Chondrocyte (in vitro differentiated cells): Measurements from ENCODE around the gene COL6A1. TPM values are rescaled to one million over a fixed set of nuclear protein-coding genes. Genes with fewer than 3 reads are reported as not detected.
"Not testable (repeated sequence)": the region's sequence is repeated elsewhere in the genome, so short reads cannot be mapped to it uniquely, and the experiment has no call there.

Source experiments
- DNase-seq: peaks from one replicate; pipeline ENCODE4 v3.0.0; 2021; ENCODE audit warnings: mixed read lengths, low spot score
- H3K27ac Mint-ChIP-seq: one replicate; pipeline ENCODE4 v1.8.0; 2021; ENCODE audit warnings: mild to moderate bottlenecking, moderate library complexity, mixed read lengths; ENCODE audit not compliant: unreplicated experiment
- H3K27me3 Mint-ChIP-seq: 2 replicates; pipeline ENCODE4 v1.8.0; 2021; ENCODE audit warnings: low read depth, mixed read lengths
- H3K36me3 Mint-ChIP-seq: 2 replicates; pipeline ENCODE4 v1.8.0; 2021; ENCODE audit warnings: low read depth, mixed read lengths
- H3K4me1 Mint-ChIP-seq: 2 replicates; pipeline ENCODE4 v1.8.0; 2021; ENCODE audit warnings: low read depth, mild to moderate bottlenecking, mixed read lengths
- H3K4me3 Mint-ChIP-seq: one replicate; pipeline ENCODE4 v1.8.0; 2021; ENCODE audit warnings: mild to moderate bottlenecking, moderate library complexity, mixed read lengths; ENCODE audit not compliant: unreplicated experiment
- H3K9me3 Mint-ChIP-seq: 2 replicates; pipeline ENCODE4 v1.8.0; 2021; ENCODE audit warnings: low read depth, mixed read lengths
- CTCF ChIP-seq: fragments of 200-600 bp; sonication (generic); IDR thresholded peaks from 2 replicates; pipeline ENCODE4 v1.5.0; 2021; ENCODE audit warnings: antibody characterized with exemption, mild to moderate bottlenecking, moderate library complexity
- total RNA-seq: library from RNA; stranded (reverse); gene quantifications from 3 replicates; pipeline ENCODE4 v1.2.1, GENCODE V29; 2021

COL6A1 gene
- total RNA-seq, 1 donor from 2014 or later, result 1,052 TPM

GRCh38 chr21:46004168-46004861, 22.7 kb downstream of the COL6A1 start:
- no peaks in the 10 kb centered on the region for H3K27me3 Mint-ChIP-seq
- no peaks in the 10 kb centered on the region for H3K4me1 Mint-ChIP-seq
- no peak for TF ChIP-seq CTCF
- H3K9me3 Mint-ChIP-seq, result peaks cover 3% of the 10 kb centered on the region
- peaks cover 17% of the 10 kb centered on the region for H3K36me3 Mint-ChIP-seq
- H3K27ac Mint-ChIP-seq, result no peak overlapping the region
- H3K4me3 Mint-ChIP-seq, result no peak overlapping the region
- DNase-seq, result peak; percentile 84

- Mint-ChIP-seq H3K9me3 (peaks cover 3% of the 10 kb centered on the region), H3K36me3 (peaks cover 15% of the 10 kb centered on the region), H3K4me3 (no peak overlapping the region), H3K4me1 (no peaks in the 10 kb centered on the region), H3K27ac (peak overlapping the region; percentile 59), H3K27me3 (no peaks in the 10 kb centered on the region)
- DNase-seq, result peak; percentile 70
- TF ChIP-seq CTCF, result no peak
Measured at GRCh38 chr21:46005081-46005480, 23.5 kb downstream of the COL6A1 start.

- Mint-ChIP-seq H3K4me3 (no peak overlapping the region), H3K9me3 (peaks cover 3% of the 10 kb centered on the region), H3K27ac (no peak overlapping the region), H3K27me3 (no peaks in the 10 kb centered on the region), H3K4me1 (no peaks in the 10 kb centered on the region), H3K36me3 (peaks cover 15% of the 10 kb centered on the region)
- DNase-seq, result peak; percentile 72
- TF ChIP-seq CTCF, result no peak
Measured at GRCh38 chr21:46005481-46005881, 23.9 kb downstream of the COL6A1 start.

- H3K36me3 Mint-ChIP-seq, result peaks cover 15% of the 10 kb centered on the region
- H3K27me3 Mint-ChIP-seq, H3K27ac Mint-ChIP-seq, DNase-seq, H3K4me1 Mint-ChIP-seq, H3K4me3 Mint-ChIP-seq, H3K9me3 Mint-ChIP-seq: not testable (repeated sequence)
Measured at GRCh38 chr21:46005894-46006546, 24.4 kb downstream of the COL6A1 start.

GRCh38 chr21:46006547-46007491, 25.2 kb downstream of the COL6A1 start:
- no peak for TF ChIP-seq CTCF
- no peaks in the 10 kb centered on the region for H3K27me3 Mint-ChIP-seq
- peaks cover 3% of the 10 kb centered on the region for H3K9me3 Mint-ChIP-seq
- no peaks in the 10 kb centered on the region for H3K4me1 Mint-ChIP-seq
- no peak overlapping the region for H3K4me3 Mint-ChIP-seq
- no peak overlapping the region for H3K27ac Mint-ChIP-seq
- peaks cover 14% of the 10 kb centered on the region for H3K36me3 Mint-ChIP-seq
- peak; percentile 90 for DNase-seq
